Measurements from ENCODE around the gene HGD. TPM values are rescaled to one million over a fixed set of nuclear protein-coding genes. Genes with fewer than 3 reads are reported as not detected.

Gene HGD
- total RNA-seq, 1 donor from 2014 or later, result not detected

- Histone ChIP-seq H3K4me3 (ENCODE audit: low read length in 3 of 3) (peak overlapping the region; percentile 95 to 99 (median 97)), H3K9ac (ENCODE audit: low read depth in 1 of 3, low read length in 3 of 3) (peak overlapping the region; percentile 95 to 99 (median 99)), H3K27me3 (ENCODE audit: control insufficient read depth in 3 of 3, insufficient read depth in 3 of 3, low read length in 3 of 3) (no peaks in the 10 kb centered on the region), H3K36me3 (ENCODE audit: control insufficient read depth in 3 of 3, insufficient read depth in 3 of 3, low read length in 3 of 3) (peaks cover 9 to 20% (median 11%) of the 10 kb centered on the region in 3 donors), H3K9me3 (ENCODE audit: control insufficient read depth in 3 of 3, low read length in 3 of 3) (no peaks in the 10 kb centered on the region), H3K4me1 (ENCODE audit: control insufficient read depth in 3 of 3, insufficient read depth in 3 of 3, low read length in 3 of 3) (peaks cover 17 to 27% (median 22%) of the 10 kb centered on the region in 3 donors), H3K27ac (ENCODE audit: low read depth, low read length) (peak overlapping the region; percentile 92)
Observed at GRCh38 chr3:120596853-120597223, 85.2 kb downstream of the HGD start.

- Histone ChIP-seq H3K9ac (ENCODE audit: low read depth in 1 of 3, low read length in 3 of 3) (peak within 1 kb of the TSS; percentile 95 to 99 (median 99)), H3K4me3 (ENCODE audit: low read length in 3 of 3) (peak within 1 kb of the TSS; percentile 95 to 99 (median 97)), H3K36me3 (ENCODE audit: control insufficient read depth in 3 of 3, insufficient read depth in 3 of 3, low read length in 3 of 3) (peaks cover 5 to 20% (median 11%) of the 10 kb centered on the region in 3 donors), H3K27me3 (ENCODE audit: control insufficient read depth in 3 of 3, insufficient read depth in 3 of 3, low read length in 3 of 3) (no peaks in the 10 kb centered on the region), H3K9me3 (ENCODE audit: control insufficient read depth in 3 of 3, low read length in 3 of 3) (no peaks in the 10 kb centered on the region), H3K27ac (ENCODE audit: low read depth, low read length) (peak within 1 kb of the TSS; percentile 92), H3K4me1 (ENCODE audit: control insufficient read depth in 3 of 3, insufficient read depth in 3 of 3, low read length in 3 of 3) (peaks cover 17 to 27% (median 22%) of the 10 kb centered on the region in 3 donors)
Observed at GRCh38 chr3:120596116-120596852, 85.8 kb downstream of the HGD start, which contains the start of gene NDUFB4. NDUFB4 (plus strand) TSS chr3:120596336; CDS start chr3:120596360, 24 bp downstream.

GRCh38 chr3:120595788-120596115 is 86.3 kb downstream of the HGD start:
- no peaks in the 10 kb centered on the region for H3K27me3 ChIP-seq (ENCODE audit: control insufficient read depth in 3 of 3, insufficient read depth in 3 of 3, low read length in 3 of 3)
- peaks cover 17 to 27% (median 22%) of the 10 kb centered on the region in 3 donors for H3K4me1 ChIP-seq (ENCODE audit: control insufficient read depth in 3 of 3, insufficient read depth in 3 of 3, low read length in 3 of 3)
- peak overlapping the region; percentile 95 to 99 (median 97) for H3K4me3 ChIP-seq (ENCODE audit: low read length in 3 of 3)
- H3K9ac ChIP-seq (ENCODE audit: low read depth in 1 of 3, low read length in 3 of 3), result peak overlapping the region; percentile 95 to 99 (median 99)
- H3K27ac ChIP-seq (ENCODE audit: low read depth, low read length), result peak overlapping the region; percentile 92
- H3K36me3 ChIP-seq (ENCODE audit: control insufficient read depth in 3 of 3, insufficient read depth in 3 of 3, low read length in 3 of 3), result peaks cover 3 to 20% (median 8%) of the 10 kb centered on the region in 3 donors
- H3K9me3 ChIP-seq (ENCODE audit: control insufficient read depth in 3 of 3, low read length in 3 of 3), result no peaks in the 10 kb centered on the region

- Histone ChIP-seq H3K9ac (ENCODE audit: low read depth in 1 of 3, low read length in 3 of 3) (no peak overlapping the region), H3K36me3 (ENCODE audit: control insufficient read depth in 3 of 3, insufficient read depth in 3 of 3, low read length in 3 of 3) (no peaks in the 10 kb centered on the region), H3K4me3 (ENCODE audit: low read length in 3 of 3) (no peak overlapping the region), H3K27me3 (ENCODE audit: control insufficient read depth in 3 of 3, insufficient read depth in 3 of 3, low read length in 3 of 3) (no peaks in the 10 kb centered on the region), H3K27ac (ENCODE audit: low read depth, low read length) (no peak overlapping the region), H3K9me3 (ENCODE audit: control insufficient read depth in 3 of 3, low read length in 3 of 3) (no peaks in the 10 kb centered on the region), H3K4me1 (ENCODE audit: control insufficient read depth in 3 of 3, insufficient read depth in 3 of 3, low read length in 3 of 3) (no peaks in the 10 kb centered on the region)
Observed at GRCh38 chr3:120587332-120587975, 94.6 kb downstream of the HGD start.

Small RNA genes within 50 kb of the gene (small RNA-seq; reads per million reads assigned to genes)
- not detected for gene MTCO1P29
- not detected for gene MTCO2P29

Other genes with a start within 250 kb of the HGD start
- 377 TPM for gene FSTL1, start 231.2 kb downstream of the HGD start, total RNA-seq
- 52.7 TPM for gene NDUFB4, start 85.9 kb downstream of the HGD start, total RNA-seq
- 5.7 TPM for gene RABL3, start 60.3 kb upstream of the HGD start, total RNA-seq
- 22.4 TPM for gene GTF2E1, start 60.5 kb upstream of the HGD start, total RNA-seq
- gene STXBP5L, start 226.0 kb upstream of the HGD start, total RNA-seq, result not detected

Measured in skeletal muscle tissue (tissue), 5 donors.